Vagina (tissue), 2 donors: ENCODE results near the gene SRGAP3. TPM values are rescaled to one million over a fixed set of nuclear protein-coding genes. Genes with fewer than 3 reads are reported as not detected.

Experiments used
- DNase-seq, 2 donors: peaks; one replicate each; pipeline ENCODE4 v3.0.0-alpha.2; 2017; ENCODE audit errors: extremely low spot score in 2 of 2
- H3K27ac ChIP-seq: fragments of 200-600 bp; sonication (generic); one replicate; pipeline ENCODE4 v1.5.1; 2019
- H3K27me3 ChIP-seq: fragments of 200-600 bp; sonication (generic); one replicate; pipeline ENCODE4 v1.5.1; 2019
- H3K36me3 ChIP-seq, 2 donors: fragments of 200-600 bp; sonication (generic); one replicate each; pipeline ENCODE4 v1.5.1; 2017 to 2019
- H3K4me1 ChIP-seq: fragments of 200-600 bp; sonication (generic); one replicate; pipeline ENCODE4 v1.5.1; 2019
- H3K4me3 ChIP-seq, 2 donors: fragments of 200-600 bp; sonication (generic); 1 replicate in 1 of 2; 2 replicates in 1 of 2; pipeline ENCODE4 v1.5.1; 2016 to 2019
- H3K9me3 ChIP-seq: fragments of 200-600 bp; sonication (generic); one replicate; pipeline ENCODE4 v1.5.1; 2019
- POLR2A ChIP-seq, 2 donors: fragments of 450-650 bp; IDR thresholded peaks; one replicate each; pipeline ENCODE4 v1.6.1; 2017; ENCODE audit warnings: antibody characterized with exemption in 2 of 2, mild to moderate bottlenecking in 2 of 2, moderate library complexity in 2 of 2
- POLR2AphosphoS5 ChIP-seq, 2 donors: sonication (generic); formaldehyde crosslinking; IDR thresholded peaks; one replicate each; pipeline ENCODE4 v1.9.0; 2017; ENCODE audit warnings: antibody characterized with exemption in 2 of 2, mild to moderate bottlenecking in 2 of 2, low read depth in 1 of 2; ENCODE audit not compliant: insufficient read depth in 1 of 2
- intact Hi-C: fragments of 100-400 bp; cut with DNase I; formaldehyde crosslinking; loops from one replicate; pipeline ENCODE4 v1.15.1; 2023
- total RNA-seq: library from RNA; depleted of rRNA; stranded (reverse); fragments of >200 nt; gene quantifications from one replicate; pipeline ENCODE4 v1.2.3, GENCODE V29; 2016
- TF ChIP-seq, protein P1 (sequence below), 3 experiments: fragments of 450-650 bp in 2 of 3; fragments of 200-600 bp in 1 of 3; sonication (generic) in 1 of 3; IDR thresholded peaks; one replicate each; pipeline ENCODE4 v1.5.1; 2017 to 2019; ENCODE audit warnings: antibody characterized with exemption in 3 of 3, mild to moderate bottlenecking in 2 of 3, moderate library complexity in 2 of 3

Gene SRGAP3
- total RNA-seq, 1 donor from 2014 or later = 20.6 TPM

DNA sequence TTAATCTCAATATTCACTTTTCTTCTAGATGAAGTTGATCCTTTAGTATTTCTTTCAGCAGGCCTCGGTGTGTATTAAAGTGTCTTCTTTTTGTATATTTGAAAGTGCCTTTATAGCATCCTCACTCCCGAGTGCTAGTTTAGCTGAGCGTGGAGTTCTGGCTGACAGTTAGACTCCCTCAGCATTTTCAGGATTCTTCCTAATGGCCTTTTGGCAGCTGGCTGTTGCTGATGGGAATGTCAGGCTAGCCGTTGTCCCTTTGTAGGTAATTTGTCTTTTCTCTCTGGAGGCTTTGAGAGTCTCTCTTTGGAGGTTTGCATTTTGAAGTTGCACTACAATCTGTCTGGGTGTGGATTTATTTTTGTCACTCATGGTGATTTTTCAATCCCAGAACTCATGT, 94.4 kb downstream of the SRGAP3 start:
- H3K9me3 ChIP-seq = peaks cover 4% of the 10 kb centered on the region
- TF ChIP-seq POLR2A (IDR thresholded peaks at IDR 0.05) = no peak
- no peak for TF ChIP-seq POLR2AphosphoS5 (IDR thresholded peaks at IDR 0.05; ENCODE audit: insufficient read depth in 1 of 2, low read depth in 1 of 2)
- TF ChIP-seq, protein P1, sequence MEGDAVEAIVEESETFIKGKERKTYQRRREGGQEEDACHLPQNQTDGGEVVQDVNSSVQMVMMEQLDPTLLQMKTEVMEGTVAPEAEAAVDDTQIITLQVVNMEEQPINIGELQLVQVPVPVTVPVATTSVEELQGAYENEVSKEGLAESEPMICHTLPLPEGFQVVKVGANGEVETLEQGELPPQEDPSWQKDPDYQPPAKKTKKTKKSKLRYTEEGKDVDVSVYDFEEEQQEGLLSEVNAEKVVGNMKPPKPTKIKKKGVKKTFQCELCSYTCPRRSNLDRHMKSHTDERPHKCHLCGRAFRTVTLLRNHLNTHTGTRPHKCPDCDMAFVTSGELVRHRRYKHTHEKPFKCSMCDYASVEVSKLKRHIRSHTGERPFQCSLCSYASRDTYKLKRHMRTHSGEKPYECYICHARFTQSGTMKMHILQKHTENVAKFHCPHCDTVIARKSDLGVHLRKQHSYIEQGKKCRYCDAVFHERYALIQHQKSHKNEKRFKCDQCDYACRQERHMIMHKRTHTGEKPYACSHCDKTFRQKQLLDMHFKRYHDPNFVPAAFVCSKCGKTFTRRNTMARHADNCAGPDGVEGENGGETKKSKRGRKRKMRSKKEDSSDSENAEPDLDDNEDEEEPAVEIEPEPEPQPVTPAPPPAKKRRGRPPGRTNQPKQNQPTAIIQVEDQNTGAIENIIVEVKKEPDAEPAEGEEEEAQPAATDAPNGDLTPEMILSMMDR (IDR thresholded peaks at IDR 0.05) = no peak
- H3K4me3 ChIP-seq = no peak overlapping the region
- H3K4me1 ChIP-seq = no peaks in the 10 kb centered on the region
- H3K27me3 ChIP-seq = no peaks in the 10 kb centered on the region
- no peaks in the 10 kb centered on the region for H3K36me3 ChIP-seq
- DNase-seq = no peak
- intact Hi-C loops = no loop called here
- no peak overlapping the region for H3K27ac ChIP-seq

DNA sequence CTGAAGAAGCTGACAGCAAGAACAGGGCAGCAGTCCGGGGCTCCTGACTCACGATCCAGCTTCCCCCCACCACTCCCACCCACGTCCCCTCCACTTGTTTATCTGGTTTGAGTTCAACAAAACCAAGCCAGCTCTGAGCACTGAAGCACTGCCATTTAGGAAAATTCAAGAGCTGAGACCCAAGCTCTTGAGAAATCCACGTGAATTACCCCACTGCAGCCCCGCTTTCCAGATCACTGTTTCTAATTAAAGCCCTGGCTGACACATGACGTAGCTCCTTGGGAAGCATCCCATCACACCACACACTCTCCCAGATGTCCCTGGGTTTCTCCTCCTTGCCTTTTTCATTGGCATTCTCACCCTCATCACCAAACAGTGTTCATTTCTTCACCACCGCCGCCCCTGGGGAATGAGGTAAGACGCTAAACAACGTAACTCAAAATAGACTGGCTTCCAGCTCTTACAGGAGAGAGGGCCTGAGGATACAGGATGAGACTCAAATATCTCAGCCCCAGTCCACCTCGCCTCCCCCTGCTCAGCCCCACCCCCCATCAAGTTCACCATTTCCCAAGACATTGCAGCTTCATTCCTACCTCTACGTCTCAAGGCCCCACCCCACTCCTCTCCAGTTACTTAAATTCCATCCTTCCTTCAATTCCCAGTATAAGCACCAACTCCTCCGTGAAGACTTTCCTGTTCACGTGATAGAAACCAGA, 95.4 kb downstream of the SRGAP3 start:
- Histone ChIP-seq H3K4me3 (no peak overlapping the region), H3K27me3 (no peaks in the 10 kb centered on the region), H3K9me3 (peaks cover 4% of the 10 kb centered on the region), H3K4me1 (no peaks in the 10 kb centered on the region), H3K27ac (peak overlapping the region; percentile 42), H3K36me3 (no peaks in the 10 kb centered on the region)
- TF ChIP-seq POLR2AphosphoS5 (IDR thresholded peaks at IDR 0.05; ENCODE audit: insufficient read depth in 1 of 2, low read depth in 1 of 2) (no peak), POLR2A (IDR thresholded peaks at IDR 0.05) (no peak)
- TF ChIP-seq, protein P1 (IDR thresholded peaks at IDR 0.05) = no peak
- intact Hi-C loops = no loop called here
- peak in 1 of 2 donors; percentile 94 for DNase-seq

DNA sequence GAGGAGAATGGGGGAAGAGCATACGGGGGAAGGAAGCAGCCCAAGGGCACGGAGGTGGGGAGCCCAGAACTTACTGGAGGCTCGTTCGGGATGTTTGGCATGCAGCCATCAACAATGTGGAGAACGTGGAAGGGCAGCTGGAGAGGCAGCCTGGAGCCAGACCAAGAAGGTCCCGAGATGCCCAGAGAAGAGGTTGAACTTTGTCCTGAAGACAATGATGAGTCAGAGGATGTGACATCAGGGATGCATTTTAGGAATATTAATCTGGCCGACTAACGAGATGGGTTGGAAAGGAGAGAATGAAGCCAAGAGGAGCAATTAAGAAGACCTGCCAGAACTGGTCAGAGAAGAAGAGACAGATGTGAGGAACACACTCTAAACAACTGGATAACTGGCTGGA, 98.2 kb downstream of the SRGAP3 start:
- peaks cover 4% of the 10 kb centered on the region for H3K9me3 ChIP-seq
- H3K36me3 ChIP-seq = no peaks in the 10 kb centered on the region
- TF ChIP-seq POLR2AphosphoS5 (IDR thresholded peaks at IDR 0.05; ENCODE audit: insufficient read depth in 1 of 2, low read depth in 1 of 2) (no peak), POLR2A (IDR thresholded peaks at IDR 0.05) (no peak)
- TF ChIP-seq, protein P1 (IDR thresholded peaks at IDR 0.05) = no peak
- DNase-seq = no peak
- no peak overlapping the region for H3K27ac ChIP-seq
- intact Hi-C loops = no loop called here
- H3K4me3 ChIP-seq = no peak overlapping the region
- H3K27me3 ChIP-seq = no peaks in the 10 kb centered on the region
- no peaks in the 10 kb centered on the region for H3K4me1 ChIP-seq

DNA sequence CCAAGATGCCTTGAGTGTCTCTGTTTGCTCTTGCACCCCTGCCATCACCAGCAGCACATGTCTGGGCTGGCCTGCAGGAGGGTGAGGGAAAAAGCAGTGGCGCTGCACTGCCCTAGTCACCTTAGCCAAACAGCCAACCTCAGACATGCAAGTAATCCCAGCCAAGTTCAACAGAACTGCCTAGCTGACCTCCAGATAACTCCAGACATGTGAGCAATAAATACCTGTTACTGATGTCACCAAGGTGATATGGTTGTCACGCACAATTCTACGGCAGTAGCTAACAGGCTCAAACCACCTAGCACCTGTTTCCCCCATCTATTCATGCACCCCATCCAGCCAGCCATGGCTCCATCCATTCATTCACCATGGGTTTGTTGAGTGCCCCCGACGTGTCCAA, 99.9 kb downstream of the SRGAP3 start:
- intact Hi-C loops = no loop called here
- DNase-seq = no peak
- H3K27ac ChIP-seq = no peak overlapping the region

DNA sequence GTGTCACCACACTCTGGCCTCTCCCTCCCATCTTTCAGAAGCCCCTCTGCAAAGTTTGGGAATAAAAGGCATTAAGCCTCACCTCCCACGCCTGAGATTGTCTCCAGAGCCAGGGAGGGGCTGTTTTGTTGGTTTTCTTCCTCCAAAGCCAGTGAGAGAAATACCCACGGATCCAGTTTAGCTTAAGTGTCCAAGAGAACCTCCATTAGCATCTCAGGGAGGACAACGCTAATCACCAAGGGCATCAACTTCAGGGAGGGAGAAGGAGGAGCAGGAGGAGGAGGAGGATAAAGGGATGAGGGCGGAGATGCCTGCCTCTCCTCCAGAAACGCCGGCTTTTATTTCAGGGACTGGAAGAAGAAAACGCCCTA, 101.6 kb downstream of the SRGAP3 start:
- intact Hi-C loops = no loop called here
- DNase-seq = no peak
- no peak overlapping the region for H3K27ac ChIP-seq
- H3K4me3 ChIP-seq = no peak overlapping the region
- H3K4me1 ChIP-seq = no peaks in the 10 kb centered on the region
- TF ChIP-seq POLR2A (IDR thresholded peaks at IDR 0.05) (no peak), POLR2AphosphoS5 (IDR thresholded peaks at IDR 0.05; ENCODE audit: insufficient read depth in 1 of 2, low read depth in 1 of 2) (no peak)
- TF ChIP-seq, protein P1 (IDR thresholded peaks at IDR 0.05) = no peak
- peaks cover 4% of the 10 kb centered on the region for H3K9me3 ChIP-seq
- no peaks in the 10 kb centered on the region for H3K27me3 ChIP-seq
- no peaks in the 10 kb centered on the region for H3K36me3 ChIP-seq

More for the DNA sequence above, 99.9 kb downstream of the SRGAP3 start:
- Histone ChIP-seq H3K27me3 (no peaks in the 10 kb centered on the region), H3K9me3 (peaks cover 4% of the 10 kb centered on the region), H3K36me3 (no peaks in the 10 kb centered on the region), H3K4me1 (no peaks in the 10 kb centered on the region), H3K4me3 (no peak overlapping the region)
- no peak for TF ChIP-seq POLR2A (IDR thresholded peaks at IDR 0.05)
- TF ChIP-seq, protein P1 (IDR thresholded peaks at IDR 0.05) = no peak
- no peak for TF ChIP-seq POLR2AphosphoS5 (IDR thresholded peaks at IDR 0.05; ENCODE audit: insufficient read depth in 1 of 2, low read depth in 1 of 2)
